Measurements from ENCODE around the gene ANAPC5.
A peak's percentile ranks its signal among the peaks of the same experiment; 100 is the strongest.

The ANAPC5 gene

GRCh38 chr12:121352682-121353018 is 439 bp upstream of the ANAPC5 start:
- H3K4me3 ChIP-seq, result peak overlapping the region; percentile 78
- peak overlapping the region; percentile 84 for H3K27ac ChIP-seq
- peak; percentile 6 for DNase-seq (ENCODE audit: low read depth, low spot score)

GRCh38 chr12:121346747-121347146 is 5.5 kb downstream of the ANAPC5 start:
- H3K4me3 ChIP-seq, result no peak overlapping the region

More at GRCh38 chr12:121352682-121353018, 439 bp upstream of the ANAPC5 start:
- H3K9me3 ChIP-seq (ENCODE audit: low read depth, low read length), result no peaks in the 10 kb centered on the region
- 0 out of 2 replicates have a peak, but pooled peaks cover 3% of the 10 kb centered on the region for H3K36me3 ChIP-seq (ENCODE audit: insufficient read depth, low read length)
- TF ChIP-seq POLR2AphosphoS5 (IDR thresholded peaks at IDR 0.05; ENCODE audit: borderline replicate concordance, low read depth, low read length), result no peak
- no peak for TF ChIP-seq FOXP2 (optimal IDR thresholded peaks at IDR 0.05; ENCODE audit: control extremely low read depth, extremely low read length, insufficient read depth)
- peak overlapping the region; percentile 95 for H3K9ac ChIP-seq (ENCODE audit: insufficient read length)

GRCh38 chr12:121345151-121345815 is 6.9 kb downstream of the ANAPC5 start:
- Histone ChIP-seq H3K4me3 (no peak overlapping the region), H3K9me3 (ENCODE audit: low read depth, low read length) (no peaks in the 10 kb centered on the region), H3K36me3 (ENCODE audit: insufficient read depth, low read length) (peaks cover 69% of the 10 kb centered on the region), H3K27ac (no peak overlapping the region), H3K9ac (ENCODE audit: insufficient read length) (no peak overlapping the region)
- TF ChIP-seq POLR2AphosphoS5 (IDR thresholded peaks at IDR 0.05; ENCODE audit: borderline replicate concordance, low read depth, low read length) (no peak), EZH2 (IDR thresholded peaks at IDR 0.05) (no peak), FOXP2 (optimal IDR thresholded peaks at IDR 0.05; ENCODE audit: control extremely low read depth, extremely low read length, insufficient read depth) (no peak)
- DNase-seq (ENCODE audit: low read depth, low spot score), result no peak

More at GRCh38 chr12:121346747-121347146, 5.5 kb downstream of the ANAPC5 start:
- no peak overlapping the region for H3K9ac ChIP-seq (ENCODE audit: insufficient read length)
- no peak for DNase-seq (ENCODE audit: low read depth, low spot score)
- no peaks in the 10 kb centered on the region for H3K9me3 ChIP-seq (ENCODE audit: low read depth, low read length)
- H3K27ac ChIP-seq, result no peak overlapping the region
- peaks cover 54% of the 10 kb centered on the region for H3K36me3 ChIP-seq (ENCODE audit: insufficient read depth, low read length)
- no peak for TF ChIP-seq EZH2 (IDR thresholded peaks at IDR 0.05)
- no peak for TF ChIP-seq FOXP2 (optimal IDR thresholded peaks at IDR 0.05; ENCODE audit: control extremely low read depth, extremely low read length, insufficient read depth)
- TF ChIP-seq POLR2AphosphoS5 (IDR thresholded peaks at IDR 0.05; ENCODE audit: borderline replicate concordance, low read depth, low read length), result no peak

GRCh38 chr12:121344506-121344905 is 7.7 kb downstream of the ANAPC5 start:
- Histone ChIP-seq H3K4me3 (no peak overlapping the region), H3K9ac (ENCODE audit: insufficient read length) (no peak overlapping the region), H3K27ac (no peak overlapping the region), H3K36me3 (ENCODE audit: insufficient read depth, low read length) (peaks cover 77% of the 10 kb centered on the region), H3K9me3 (ENCODE audit: low read depth, low read length) (no peaks in the 10 kb centered on the region)
- no peak for DNase-seq (ENCODE audit: low read depth, low spot score)
- no peak for TF ChIP-seq EZH2 (IDR thresholded peaks at IDR 0.05)
- no peak for TF ChIP-seq POLR2AphosphoS5 (IDR thresholded peaks at IDR 0.05; ENCODE audit: borderline replicate concordance, low read depth, low read length)
- TF ChIP-seq FOXP2 (optimal IDR thresholded peaks at IDR 0.05; ENCODE audit: control extremely low read depth, extremely low read length, insufficient read depth), result no peak

GRCh38 chr12:121337416-121337815 is 14.8 kb downstream of the ANAPC5 start:
- no peak for DNase-seq (ENCODE audit: low read depth, low spot score)
- H3K36me3 ChIP-seq (ENCODE audit: insufficient read depth, low read length), result peaks cover 68% of the 10 kb centered on the region

GRCh38 chr12:121334513-121335343 is 17.5 kb downstream of the ANAPC5 start:
- no peak overlapping the region for H3K4me3 ChIP-seq
- H3K9me3 ChIP-seq (ENCODE audit: low read depth, low read length), result no peaks in the 10 kb centered on the region
- DNase-seq (ENCODE audit: low read depth, low spot score), result peak; percentile 40
- H3K9ac ChIP-seq (ENCODE audit: insufficient read length), result no peak overlapping the region
- TF ChIP-seq EZH2 (IDR thresholded peaks at IDR 0.05) (no peak), POLR2AphosphoS5 (IDR thresholded peaks at IDR 0.05; ENCODE audit: borderline replicate concordance, low read depth, low read length) (no peak), FOXP2 (optimal IDR thresholded peaks at IDR 0.05; ENCODE audit: control extremely low read depth, extremely low read length, insufficient read depth) (no peak)
- no peak overlapping the region for H3K27ac ChIP-seq
- peaks cover 70% of the 10 kb centered on the region for H3K36me3 ChIP-seq (ENCODE audit: insufficient read depth, low read length)

More at GRCh38 chr12:121337416-121337815, 14.8 kb downstream of the ANAPC5 start:
- no peaks in the 10 kb centered on the region for H3K9me3 ChIP-seq (ENCODE audit: low read depth, low read length)
- H3K27ac ChIP-seq, result no peak overlapping the region
- TF ChIP-seq EZH2 (IDR thresholded peaks at IDR 0.05), result no peak
- no peak for TF ChIP-seq POLR2AphosphoS5 (IDR thresholded peaks at IDR 0.05; ENCODE audit: borderline replicate concordance, low read depth, low read length)
- no peak for TF ChIP-seq FOXP2 (optimal IDR thresholded peaks at IDR 0.05; ENCODE audit: control extremely low read depth, extremely low read length, insufficient read depth)
- no peak overlapping the region for H3K9ac ChIP-seq (ENCODE audit: insufficient read length)
- H3K4me3 ChIP-seq, result no peak overlapping the region

GRCh38 chr12:121333747-121334146 is 18.5 kb downstream of the ANAPC5 start:
- TF ChIP-seq EZH2 (IDR thresholded peaks at IDR 0.05) (no peak), FOXP2 (optimal IDR thresholded peaks at IDR 0.05; ENCODE audit: control extremely low read depth, extremely low read length, insufficient read depth) (no peak), POLR2AphosphoS5 (IDR thresholded peaks at IDR 0.05; ENCODE audit: borderline replicate concordance, low read depth, low read length) (no peak)
- no peak overlapping the region for H3K9ac ChIP-seq (ENCODE audit: insufficient read length)
- no peak for DNase-seq (ENCODE audit: low read depth, low spot score)
- no peak overlapping the region for H3K4me3 ChIP-seq
- no peaks in the 10 kb centered on the region for H3K9me3 ChIP-seq (ENCODE audit: low read depth, low read length)
- H3K36me3 ChIP-seq (ENCODE audit: insufficient read depth, low read length), result peaks cover 71% of the 10 kb centered on the region
- H3K27ac ChIP-seq, result no peak overlapping the region

- no peaks in the 10 kb centered on the region for H3K9me3 ChIP-seq (ENCODE audit: low read depth, low read length)
- H3K27ac ChIP-seq, result 0 out of 2 replicates have a peak overlapping the region, but pooled peaks have one; percentile 26
- H3K9ac ChIP-seq (ENCODE audit: insufficient read length), result no peak overlapping the region
- H3K36me3 ChIP-seq (ENCODE audit: insufficient read depth, low read length), result peaks cover 90% of the 10 kb centered on the region
- no peak for DNase-seq (ENCODE audit: low read depth, low spot score)
- no peak for TF ChIP-seq POLR2AphosphoS5 (IDR thresholded peaks at IDR 0.05; ENCODE audit: borderline replicate concordance, low read depth, low read length)
- no peak for TF ChIP-seq FOXP2 (optimal IDR thresholded peaks at IDR 0.05; ENCODE audit: control extremely low read depth, extremely low read length, insufficient read depth)
- TF ChIP-seq EZH2 (IDR thresholded peaks at IDR 0.05), result no peak
- H3K4me3 ChIP-seq, result no peak overlapping the region
Observed at GRCh38 chr12:121331248-121331647, 21.0 kb downstream of the ANAPC5 start.
